GM19395 (cell line): ENCODE measurements around the gene AGXT2.

ENCODE experiments used
- ATAC-seq: cut with Tn5 transposase; IDR thresholded peaks from one replicate; pipeline ENCODE4 v1.9.1; 2021; ENCODE audit warnings: mild to moderate bottlenecking, moderate library complexity; ENCODE audit not compliant: unreplicated experiment

Gene AGXT2

GRCh38 chr5:35016174-35017051, 31.3 kb downstream of the AGXT2 start:
- peak; percentile 96 for ATAC-seq

GRCh38 chr5:35015063-35015462, 32.7 kb downstream of the AGXT2 start:
- ATAC-seq: no peak

GRCh38 chr5:35012796-35013195, 35.0 kb downstream of the AGXT2 start:
- no peak for ATAC-seq

- no peak for ATAC-seq
These were observed 35.4 kb downstream of the AGXT2 start for GRCh38 chr5:35012365-35012764.

GRCh38 chr5:35010676-35011075, 37.1 kb downstream of the AGXT2 start:
- no peak for ATAC-seq

- ATAC-seq: no peak
These were observed 38.1 kb downstream of the AGXT2 start for GRCh38 chr5:35009657-35010056.

- ATAC-seq: no peak
These were observed 38.7 kb downstream of the AGXT2 start for GRCh38 chr5:35009019-35009418.

- no peak for ATAC-seq
These were observed 43.0 kb downstream of the AGXT2 start for GRCh38 chr5:35004771-35005170.

GRCh38 chr5:35004200-35004599, 43.5 kb downstream of the AGXT2 start:
- ATAC-seq: no peak

- peak; percentile 84 for ATAC-seq
These were observed 44.5 kb downstream of the AGXT2 start for GRCh38 chr5:35003018-35003957.

GRCh38 chr5:35002459-35002858, 45.3 kb downstream of the AGXT2 start:
- no peak for ATAC-seq

GRCh38 chr5:35001842-35002241, 45.9 kb downstream of the AGXT2 start:
- ATAC-seq: no peak

GRCh38 chr5:34998058-34998789, 49.5 kb downstream of the AGXT2 start:
- no peak for ATAC-seq

GRCh38 chr5:34996261-34996660, 51.5 kb downstream of the AGXT2 start:
- no peak for ATAC-seq

- no peak for ATAC-seq
These were observed 53.8 kb downstream of the AGXT2 start for GRCh38 chr5:34993951-34994350.

GRCh38 chr5:34991486-34992238, 56.1 kb downstream of the AGXT2 start:
- ATAC-seq: no peak

- no peak for ATAC-seq
These were observed 60.8 kb downstream of the AGXT2 start for GRCh38 chr5:34986965-34987364.

GRCh38 chr5:34982823-34983222, 64.9 kb downstream of the AGXT2 start:
- no peak for ATAC-seq

- no peak for ATAC-seq
These were observed 69.1 kb downstream of the AGXT2 start for GRCh38 chr5:34978681-34979080.

GRCh38 chr5:34977934-34978613, 69.7 kb downstream of the AGXT2 start:
- ATAC-seq: peak; percentile 68
